Lung (tissue), 12 donors: ENCODE results near the gene VAPA. TPM values are rescaled to one million over a fixed set of nuclear protein-coding genes. Genes with fewer than 3 reads are reported as not detected.

Experiments
- ATAC-seq: fragments of 200-7000 bp; cut with Tn5 transposase; one replicate; pipeline ENCODE4 v1.9.1; 2020; ENCODE audit warnings: moderate number of reproducible peaks; ENCODE audit not compliant: insufficient read depth, low FRiP score
- DNase-seq, 3 donors: peaks; one replicate each; pipeline ENCODE4 v3.0.0-alpha.2; 2013 to 2017
- H3K27ac ChIP-seq, 2 donors: one replicate each; pipeline ENCODE4 v1.5.1; 2013; ENCODE audit warnings: mild to moderate bottlenecking in 2 of 2, moderate library complexity in 2 of 2, control low read depth in 1 of 2, inconsistent platforms in 1 of 2, low read depth in 1 of 2, low read length in 1 of 2
- H3K27me3 ChIP-seq, 3 donors: one replicate each; pipeline ENCODE4 v1.5.1; 2013; ENCODE audit warnings: low read length in 2 of 3; ENCODE audit not compliant: control insufficient read depth in 3 of 3, insufficient read depth in 3 of 3
- H3K36me3 ChIP-seq, 4 donors: one replicate each; pipeline ENCODE4 v1.5.1; 2013; ENCODE audit warnings: low read length in 4 of 4, mild to moderate bottlenecking in 1 of 4, moderate library complexity in 1 of 4; ENCODE audit not compliant: control insufficient read depth in 4 of 4, insufficient read depth in 4 of 4
- H3K4me1 ChIP-seq, 5 donors: one replicate each; pipeline ENCODE4 v1.5.1; 2013; ENCODE audit warnings: low read length in 5 of 5, mild to moderate bottlenecking in 2 of 5, moderate library complexity in 1 of 5; ENCODE audit not compliant: control insufficient read depth in 5 of 5, insufficient read depth in 5 of 5
- H3K4me3 ChIP-seq: one replicate; pipeline ENCODE4 v1.5.1; 2013; ENCODE audit warnings: mild to moderate bottlenecking, control low read depth, moderate library complexity
- H3K9ac ChIP-seq, 2 donors: one replicate each; pipeline ENCODE4 v1.5.1; 2013; ENCODE audit warnings: low read length in 2 of 2, control low read depth in 1 of 2; ENCODE audit not compliant: insufficient read depth in 1 of 2
- H3K9me3 ChIP-seq, 4 donors: one replicate each; pipeline ENCODE4 v1.5.1; 2013; ENCODE audit warnings: low read length in 3 of 4, mild to moderate bottlenecking in 1 of 4, moderate library complexity in 1 of 4; ENCODE audit not compliant: control insufficient read depth in 4 of 4, insufficient read depth in 3 of 4
- CTCF ChIP-seq: IDR thresholded peaks from 2 replicates; pipeline ENCODE4 v1.5.1; 2012; ENCODE audit warnings: mild to moderate bottlenecking; ENCODE audit errors: control extremely low read depth, extremely low read depth
- WGBS, 2 donors: extraction: QIAGEN DNeasy Blood & Tissue Kit; methylation state at CpG; one replicate each; pipeline ENCODE4 v1.1.7; 2013; 5-methylcytosine and 5-hydroxymethylcytosine counted together
- polyA plus RNA-seq, 2 donors: library from polyadenylated mRNA; stranded (reverse); fragments of 200-250 nt; gene quantifications; one replicate each; pipeline ENCODE4 v1.2.1, GENCODE V29; 2013
- total RNA-seq, 2 donors: library from RNA; depleted of rRNA in 1 of 2; stranded (reverse); fragments of >200 nt in 1 of 2; gene quantifications; one replicate each; pipeline ENCODE4 v1.2.1, GENCODE V29; 2014 to 2021
- donor health status: control.
- donor health status: control.
- donor health status: Bipolar disorder and iron deficiency.
- donor health status: healthy.
- donor health status: DM: yes; HTN: yes; CAD: no.

VAPA gene
- total and polyA plus RNA-seq, 4 donors: 143 to 351 (median 248) TPM

GRCh38 chr18:9987345-9987744, 73.5 kb downstream of the VAPA start:
- TF ChIP-seq CTCF: no peak
- 78% methylated on average over 8 of the region's 8 CpGs for WGBS, 2 donors
- Histone ChIP-seq H3K4me1 (peaks cover 0 to 48% (median 29%) of the 10 kb centered on the region in 5 donors), H3K27ac (no peak overlapping the region), H3K36me3 (no peaks in the 10 kb centered on the region), H3K27me3 (no peaks in the 10 kb centered on the region), H3K9ac (no peak overlapping the region), H3K9me3 (no peaks in the 10 kb centered on the region), H3K4me3 (no peak overlapping the region)
- DNase-seq: peak in 2 of 3 donors; percentile 48 to 71
- no peak for ATAC-seq

- 72 to 93% methylated on average over 12 of the region's 12 CpGs for WGBS, 2 donors
- no peak for TF ChIP-seq CTCF
- Histone ChIP-seq H3K9me3 (no peaks in the 10 kb centered on the region), H3K4me1 (peaks cover 0 to 52% (median 29%) of the 10 kb centered on the region in 5 donors), H3K4me3 (no peak overlapping the region), H3K27ac (no peak overlapping the region), H3K27me3 (no peaks in the 10 kb centered on the region), H3K36me3 (no peaks in the 10 kb centered on the region), H3K9ac (no peak overlapping the region)
- ATAC-seq (no peak), DNase-seq (peak; percentile 47 to 61 (median 49))
These were observed 74.1 kb downstream of the VAPA start for GRCh38 chr18:9987931-9988330.

GRCh38 chr18:9988665-9989064, 74.8 kb downstream of the VAPA start:
- WGBS, 2 donors: 84 to 87% methylated on average over 9 of the region's 9 CpGs
- Histone ChIP-seq H3K9ac (no peak overlapping the region), H3K4me3 (no peak overlapping the region), H3K4me1 (peaks cover 0 to 58% (median 29%) of the 10 kb centered on the region in 5 donors), H3K36me3 (no peaks in the 10 kb centered on the region), H3K9me3 (no peaks in the 10 kb centered on the region), H3K27me3 (no peaks in the 10 kb centered on the region), H3K27ac (no peak overlapping the region)
- no peak for ATAC-seq
- TF ChIP-seq CTCF: no peak
- DNase-seq: no peak

- Histone ChIP-seq H3K27ac (no peak overlapping the region), H3K9me3 (no peaks in the 10 kb centered on the region), H3K4me1 (peaks cover 0 to 61% (median 36%) of the 10 kb centered on the region in 5 donors), H3K36me3 (no peaks in the 10 kb centered on the region), H3K27me3 (no peaks in the 10 kb centered on the region), H3K9ac (no peak overlapping the region), H3K4me3 (no peak overlapping the region)
- TF ChIP-seq CTCF: no peak
- DNase-seq (peak in 1 of 3 donors; percentile 21), ATAC-seq (no peak)
- WGBS, 2 donors: 29 to 42% methylated on average over 5 of the region's 5 CpGs
These were observed 75.7 kb downstream of the VAPA start for GRCh38 chr18:9989481-9989880.
